Stimulated activated naive CD8-positive, alpha-beta T cell treated with anti-CD3 and anti-CD28 coated beads, Interleukin-15, amount 100 ng/mL, for 72 hours (primary cell): ENCODE measurements around the gene GNB5.

Experiments
- ATAC-seq: fragments of 150-1000 bp; cut with Tn5 transposase; 2 replicates; pipeline ENCODE4 v1.10.0; 2021; ENCODE audit warnings: mild to moderate bottlenecking, moderate library complexity
- DNase-seq, 2 donors: peaks; one replicate each; pipeline ENCODE4 v3.0.0; 2021 to 2022
- H3K27ac Mint-ChIP-seq, 2 donors: one replicate each; pipeline ENCODE4 v1.8.0; 2022; ENCODE audit warnings: mild to moderate bottlenecking in 2 of 2, mixed read lengths in 2 of 2, moderate library complexity in 2 of 2
- H3K27me3 Mint-ChIP-seq: one replicate; pipeline ENCODE4 v1.8.0; 2022; ENCODE audit warnings: mixed read lengths
- H3K4me1 Mint-ChIP-seq: one replicate; pipeline ENCODE4 v1.8.0; 2022; ENCODE audit warnings: mild to moderate bottlenecking, mixed read lengths
- H3K4me3 Mint-ChIP-seq, 2 donors: one replicate each; pipeline ENCODE4 v1.8.0; 2022; ENCODE audit warnings: mild to moderate bottlenecking in 2 of 2, mixed read lengths in 2 of 2, moderate library complexity in 1 of 2
- H3K9me3 Mint-ChIP-seq, 2 donors: one replicate each; pipeline ENCODE4 v1.8.0; 2022; ENCODE audit warnings: mixed read lengths in 2 of 2

The GNB5 gene

DNA sequence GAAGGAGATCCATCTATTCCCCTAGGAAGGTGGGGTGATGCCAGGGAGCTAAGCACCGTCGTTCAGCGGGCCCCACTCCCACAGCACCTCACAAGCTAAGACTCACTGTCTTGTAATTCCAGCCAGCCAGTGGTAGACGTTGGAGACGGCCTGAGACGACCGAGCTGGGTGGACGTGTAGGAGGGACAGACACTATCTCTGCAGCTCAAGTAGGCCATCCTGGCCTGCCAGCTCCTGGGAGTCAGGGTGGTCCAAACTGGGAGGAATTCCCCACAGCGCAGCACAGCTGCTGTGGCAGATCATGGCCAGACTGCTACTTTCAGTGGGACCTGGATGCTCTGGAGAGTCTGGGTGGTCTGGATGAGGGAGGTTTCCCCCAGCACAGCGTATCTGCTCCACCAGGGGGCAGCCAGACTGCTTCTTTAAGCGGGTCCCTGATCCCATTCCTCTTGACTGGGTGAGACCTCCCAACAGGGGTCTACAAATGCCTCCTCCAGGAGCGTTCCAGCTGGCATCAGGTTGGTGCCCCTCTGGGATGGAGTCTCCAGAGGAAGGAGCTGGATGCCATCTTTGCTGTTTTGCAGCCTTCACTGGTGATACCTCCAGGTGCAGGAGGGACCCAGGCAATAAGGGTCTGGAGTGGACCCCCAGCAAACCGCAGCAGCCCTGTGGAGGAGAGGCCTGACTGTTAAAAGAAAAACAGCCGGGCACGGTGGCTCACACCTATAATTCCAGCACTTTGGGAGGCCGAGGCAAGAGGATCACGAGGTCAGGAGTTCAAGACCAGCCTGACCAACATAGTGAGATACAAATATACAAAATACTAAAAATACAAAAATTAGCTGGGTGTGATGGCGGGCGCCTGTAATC lies 27.6 kb downstream of the GNB5 start:
- peaks cover 29% of the 10 kb centered on the region for H3K4me1 Mint-ChIP-seq
- H3K27ac Mint-ChIP-seq = peak overlapping the region in 1 of 2 donors; percentile 7
- H3K4me3 Mint-ChIP-seq = no peak overlapping the region
- ATAC-seq (no peak), DNase-seq (no peak)
- no peaks in the 10 kb centered on the region for H3K27me3 Mint-ChIP-seq
- no peaks in the 10 kb centered on the region for H3K9me3 Mint-ChIP-seq

DNA sequence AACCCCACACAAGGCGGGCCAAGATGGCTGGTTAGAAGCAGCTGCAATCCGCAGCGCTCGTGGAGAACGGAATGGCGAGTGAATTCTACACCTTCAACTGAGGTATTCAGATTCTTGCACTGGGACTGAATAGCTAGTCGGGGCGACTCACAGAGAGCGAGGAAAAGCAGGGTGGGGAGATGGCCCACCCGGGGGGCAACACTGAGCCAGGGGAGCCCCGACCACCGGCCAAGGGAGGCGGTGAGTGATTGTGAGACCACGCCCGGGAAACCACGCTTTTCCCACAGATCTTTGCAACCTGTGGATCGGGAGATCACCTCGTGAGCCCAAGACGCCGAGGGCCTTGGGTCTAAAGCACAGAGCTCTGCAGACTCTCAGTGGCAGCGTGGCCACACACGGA lies 28.3 kb downstream of the GNB5 start:
- Mint-ChIP-seq H3K4me3 (no peak overlapping the region), H3K27ac (no peak overlapping the region)

DNA sequence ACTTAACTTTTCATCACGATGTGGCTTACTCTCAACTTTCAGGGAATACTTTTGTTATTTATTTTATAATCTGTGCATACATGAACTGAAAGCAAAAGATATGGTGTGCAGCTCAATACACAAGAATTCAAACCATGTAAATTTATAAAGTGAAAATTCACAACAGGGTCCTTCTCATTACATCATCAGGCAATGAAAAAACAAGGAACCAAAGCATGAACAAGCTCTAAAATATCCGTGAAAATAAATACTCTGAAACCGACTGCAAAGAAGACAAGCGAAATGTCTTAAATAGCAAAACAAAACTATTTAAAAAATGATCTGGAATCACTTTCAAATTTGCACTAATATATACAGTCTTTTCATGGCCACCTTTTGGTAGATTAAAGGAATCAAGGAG lies 28.9 kb downstream of the GNB5 start:
- DNase-seq (no peak), ATAC-seq (no peak)
- Mint-ChIP-seq H3K27me3 (no peaks in the 10 kb centered on the region), H3K4me3 (no peak overlapping the region), H3K9me3 (no peaks in the 10 kb centered on the region), H3K4me1 (peaks cover 29% of the 10 kb centered on the region), H3K27ac (no peak overlapping the region)

More for the DNA sequence above, 28.3 kb downstream of the GNB5 start:
- Mint-ChIP-seq H3K4me1 (peaks cover 29% of the 10 kb centered on the region), H3K27me3 (no peaks in the 10 kb centered on the region), H3K9me3 (no peaks in the 10 kb centered on the region)
- no peak for DNase-seq
- ATAC-seq = no peak

DNA sequence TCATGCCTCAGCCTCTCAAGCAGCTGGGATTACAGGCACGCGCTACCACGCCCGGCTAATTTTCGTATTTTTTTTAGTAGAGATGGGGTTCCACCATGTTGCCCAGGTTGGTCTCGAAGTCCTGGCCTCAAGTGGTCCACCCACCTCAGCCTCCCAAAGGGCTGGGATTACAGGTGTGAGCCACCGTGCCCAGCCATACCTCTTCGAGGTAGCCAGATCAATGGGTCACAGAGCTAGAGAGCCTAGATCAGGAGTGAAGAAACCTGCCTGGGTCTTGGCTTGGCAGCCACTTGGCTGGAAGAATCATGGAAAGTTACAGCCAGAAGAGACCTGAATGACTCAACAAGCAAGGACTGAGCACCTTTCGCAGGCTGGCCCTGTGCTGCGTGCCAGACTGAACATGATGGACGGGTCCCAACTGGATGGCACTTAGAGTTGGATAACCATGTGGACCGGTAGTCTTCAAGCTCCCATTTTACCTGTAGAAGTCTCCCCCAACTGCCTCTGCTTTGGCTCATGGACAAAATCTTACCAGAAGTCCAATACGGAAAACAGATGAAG lies 29.7 kb downstream of the GNB5 start:
- DNase-seq = no peak
- H3K9me3 Mint-ChIP-seq = no peaks in the 10 kb centered on the region
- no peak overlapping the region for H3K27ac Mint-ChIP-seq
- H3K27me3 Mint-ChIP-seq = no peaks in the 10 kb centered on the region
- H3K4me3 Mint-ChIP-seq = no peak overlapping the region
- ATAC-seq = no peak
- peaks cover 22% of the 10 kb centered on the region for H3K4me1 Mint-ChIP-seq

DNA sequence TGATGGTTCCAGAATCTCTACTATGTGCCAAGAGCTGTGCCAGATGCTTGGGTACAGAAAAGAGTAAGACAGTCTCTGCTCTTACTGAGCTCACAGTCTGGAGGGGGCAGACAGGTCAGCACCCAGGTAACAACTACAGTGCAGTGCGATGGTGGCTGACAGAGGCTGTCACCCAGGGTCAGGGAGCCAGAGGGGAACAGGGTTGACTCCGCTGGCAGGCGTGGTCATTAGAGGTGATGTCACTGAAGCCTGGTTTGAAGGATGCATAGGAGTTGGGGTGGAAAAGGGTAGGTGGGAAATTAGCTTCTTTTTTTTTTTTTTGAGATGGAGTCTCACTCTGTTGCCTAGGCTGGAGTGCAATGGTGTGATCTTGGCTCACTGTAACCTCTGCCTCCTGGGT lies 31.5 kb downstream of the GNB5 start:
- ATAC-seq (no peak), DNase-seq (no peak)
- H3K27me3 Mint-ChIP-seq = no peaks in the 10 kb centered on the region
- H3K27ac Mint-ChIP-seq = peak overlapping the region in 1 of 2 donors; percentile 29
- no peaks in the 10 kb centered on the region for H3K9me3 Mint-ChIP-seq
- peaks cover 4% of the 10 kb centered on the region for H3K4me1 Mint-ChIP-seq
- H3K4me3 Mint-ChIP-seq = no peak overlapping the region

DNA sequence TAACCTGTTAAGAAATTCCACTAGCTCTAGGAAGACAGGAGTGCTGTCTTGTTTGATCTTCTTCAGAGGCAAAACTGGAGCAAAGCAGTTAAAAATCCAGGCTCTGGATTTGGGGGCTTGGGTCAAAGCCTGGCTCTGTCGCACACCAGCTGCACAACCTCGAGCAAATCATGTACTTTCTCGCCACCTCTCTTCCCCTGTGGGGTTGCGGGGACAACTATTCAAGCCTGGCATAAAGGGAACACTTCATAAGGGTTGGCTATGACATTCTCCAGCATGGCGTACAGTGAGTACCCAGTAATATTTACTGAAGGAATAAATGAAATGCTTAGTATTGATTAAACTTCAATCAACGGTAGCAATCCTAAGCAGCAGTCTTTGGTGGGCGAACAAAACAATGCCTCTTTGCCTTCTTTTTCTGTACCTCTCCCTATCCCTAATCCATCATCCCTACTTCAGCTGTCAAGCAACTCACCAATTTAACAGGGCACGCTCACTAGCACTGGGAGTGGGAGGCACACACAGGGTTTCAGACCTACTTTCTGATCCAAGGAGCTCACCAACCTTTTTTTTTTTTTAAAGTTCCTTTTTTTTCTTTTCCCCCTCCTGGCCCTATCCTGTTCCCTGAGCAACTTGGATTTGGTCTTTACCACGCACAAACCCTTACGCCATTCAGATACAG lies 33.0 kb downstream of the GNB5 start:
- ATAC-seq = no peak
- H3K4me1 Mint-ChIP-seq = no peaks in the 10 kb centered on the region
- H3K27ac Mint-ChIP-seq = peak overlapping the region; percentile 7 to 49
- no peaks in the 10 kb centered on the region for H3K27me3 Mint-ChIP-seq
- H3K4me3 Mint-ChIP-seq = no peak overlapping the region
- no peaks in the 10 kb centered on the region for H3K9me3 Mint-ChIP-seq
- DNase-seq = no peak

DNA sequence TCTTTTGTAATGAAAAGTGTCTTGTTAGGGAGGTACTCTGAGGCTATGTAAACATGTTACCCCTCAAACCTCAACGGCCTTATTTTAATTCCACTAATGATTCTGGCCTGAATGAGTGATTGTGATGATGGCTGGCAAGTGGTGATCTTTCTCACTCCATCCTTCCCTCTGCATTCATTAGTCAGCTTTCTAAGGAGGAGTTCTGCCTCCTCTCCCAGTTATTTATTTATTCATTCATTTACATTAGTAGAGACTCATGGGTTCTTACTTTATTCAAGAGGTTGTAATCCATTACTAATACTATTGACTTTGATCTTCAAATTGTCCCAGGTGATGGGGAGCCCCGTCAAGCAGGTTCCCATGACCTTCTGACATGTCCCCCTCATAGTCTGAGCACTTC lies 35.3 kb downstream of the GNB5 start:
- no peak overlapping the region for H3K27ac Mint-ChIP-seq
- H3K4me3 Mint-ChIP-seq = no peak overlapping the region
- H3K4me1 Mint-ChIP-seq = no peaks in the 10 kb centered on the region
- ATAC-seq (no peak), DNase-seq (no peak)
- no peaks in the 10 kb centered on the region for H3K9me3 Mint-ChIP-seq
- no peaks in the 10 kb centered on the region for H3K27me3 Mint-ChIP-seq

DNA sequence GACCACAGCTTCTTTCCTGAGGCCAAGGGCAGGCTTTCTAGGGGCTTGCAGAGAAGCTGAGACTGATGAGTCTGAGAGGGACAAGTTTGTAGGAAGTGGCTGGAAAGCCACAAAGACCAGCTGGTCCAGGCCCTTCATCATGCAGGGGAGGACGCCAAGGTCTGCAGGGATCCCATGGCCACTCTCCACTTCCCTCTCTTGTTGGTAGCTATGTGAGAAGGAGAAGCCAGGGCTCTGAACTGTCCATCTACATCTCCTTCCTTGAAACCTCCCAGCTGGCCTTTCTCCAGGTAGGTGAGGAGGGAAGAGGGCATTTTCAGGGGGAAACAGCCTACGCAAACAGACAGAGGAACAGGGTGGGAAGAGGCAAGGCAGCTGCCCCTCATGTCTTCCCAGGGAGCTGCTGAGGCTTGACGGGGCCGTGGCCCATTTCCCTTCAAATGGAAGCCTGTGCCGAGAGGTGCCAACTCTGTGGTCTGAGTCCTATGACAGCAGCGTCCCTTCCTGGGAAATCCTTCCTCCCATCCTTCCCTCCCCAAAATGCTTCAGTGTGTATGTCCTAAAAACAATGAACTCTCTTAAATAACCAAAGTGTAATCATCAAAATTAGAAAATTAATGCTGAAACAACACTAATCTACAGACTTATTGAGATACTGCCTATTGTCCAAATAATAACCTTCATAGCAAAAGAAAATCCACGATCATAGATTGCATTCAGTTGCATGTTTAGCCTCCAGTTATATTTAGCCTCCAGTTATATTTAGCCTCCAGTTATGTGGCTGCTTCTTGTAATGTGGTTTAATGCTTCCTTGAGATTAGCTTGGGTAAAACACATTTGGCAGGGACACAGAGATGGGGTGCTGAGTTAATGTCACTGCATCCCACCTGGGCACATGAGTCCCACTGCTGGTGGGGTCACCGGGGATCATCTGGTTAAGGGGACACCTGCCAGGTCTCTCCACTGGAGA lies 36.0 kb downstream of the GNB5 start:
- H3K9me3 Mint-ChIP-seq = no peaks in the 10 kb centered on the region
- no peaks in the 10 kb centered on the region for H3K4me1 Mint-ChIP-seq
- no peak overlapping the region for H3K4me3 Mint-ChIP-seq
- DNase-seq = no peak
- no peak for ATAC-seq
- no peak overlapping the region for H3K27ac Mint-ChIP-seq
- no peaks in the 10 kb centered on the region for H3K27me3 Mint-ChIP-seq

DNA sequence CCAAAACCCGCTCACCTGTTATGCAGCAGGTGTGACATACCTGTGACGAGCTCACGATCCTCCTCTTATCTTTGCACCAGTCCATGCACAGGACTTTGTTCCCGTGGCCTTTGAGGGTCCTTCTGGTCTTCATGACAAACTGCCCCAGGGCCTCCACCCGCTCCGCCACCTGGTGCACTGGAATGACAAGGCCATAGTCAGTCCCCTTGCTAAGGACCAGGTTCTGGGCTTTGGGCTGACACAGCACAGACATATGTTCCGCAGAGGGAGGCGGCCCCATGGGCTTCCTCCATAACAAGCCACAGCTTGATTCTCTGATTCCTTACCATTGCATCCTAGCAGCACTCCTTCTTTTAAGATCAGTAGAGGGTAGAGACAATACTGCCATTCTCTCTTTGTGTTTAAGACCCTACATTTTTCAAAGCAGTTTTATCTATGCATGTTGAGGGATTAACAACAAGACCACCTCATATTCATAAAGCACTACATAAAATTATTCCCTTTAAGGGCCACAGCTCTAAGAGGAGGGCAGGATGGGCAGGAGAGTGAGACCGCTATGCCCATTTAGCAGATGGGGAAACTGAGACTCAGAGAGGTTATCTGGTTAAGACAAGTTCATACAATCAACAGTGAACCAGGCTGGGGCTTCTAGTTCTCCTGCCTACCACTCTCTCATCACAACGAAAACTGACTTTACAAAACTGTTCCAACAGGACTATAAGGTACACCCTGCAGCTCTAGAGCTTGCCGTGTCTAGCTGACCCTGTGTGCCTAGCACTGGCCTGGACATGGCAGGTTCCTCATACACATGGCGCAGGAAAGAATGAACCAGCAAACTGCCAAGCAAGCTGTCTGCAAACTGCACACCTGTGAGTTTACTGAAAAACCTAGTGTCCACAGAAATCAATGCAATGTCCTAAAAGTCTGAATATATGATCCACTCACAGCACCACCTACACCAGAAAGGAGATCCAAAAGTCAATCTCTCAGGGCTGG lies 37.0 kb downstream of the GNB5 start:
- no peak overlapping the region for H3K4me3 Mint-ChIP-seq
- DNase-seq (no peak), ATAC-seq (no peak)
- no peak overlapping the region for H3K27ac Mint-ChIP-seq
- H3K27me3 Mint-ChIP-seq = no peaks in the 10 kb centered on the region
- H3K9me3 Mint-ChIP-seq = no peaks in the 10 kb centered on the region
- no peaks in the 10 kb centered on the region for H3K4me1 Mint-ChIP-seq

DNA sequence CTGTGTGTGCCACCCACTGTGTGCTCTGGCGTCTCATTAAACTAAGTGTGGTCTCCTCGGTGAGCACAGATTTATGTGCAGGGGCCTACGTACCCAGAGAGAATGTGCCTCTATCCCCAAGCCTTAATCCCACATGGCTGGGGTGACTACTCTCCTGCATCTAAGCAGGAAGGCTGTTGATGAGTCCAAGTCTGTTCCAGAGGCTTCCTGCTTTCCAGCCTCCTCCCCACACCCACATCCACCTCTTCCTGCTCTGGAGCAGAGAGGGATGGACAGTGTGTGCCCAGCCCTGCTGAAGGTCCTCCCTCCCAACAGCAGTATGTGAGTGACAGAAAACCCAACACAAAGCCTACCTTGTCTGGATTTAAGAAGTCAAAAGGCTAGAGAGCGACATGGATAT lies 39.8 kb downstream of the GNB5 start:
- Mint-ChIP-seq H3K4me1 (no peaks in the 10 kb centered on the region), H3K27me3 (no peaks in the 10 kb centered on the region), H3K9me3 (no peaks in the 10 kb centered on the region), H3K4me3 (no peak overlapping the region), H3K27ac (peak overlapping the region in 1 of 2 donors; percentile 38)
- no peak for DNase-seq
- ATAC-seq = no peak

DNA sequence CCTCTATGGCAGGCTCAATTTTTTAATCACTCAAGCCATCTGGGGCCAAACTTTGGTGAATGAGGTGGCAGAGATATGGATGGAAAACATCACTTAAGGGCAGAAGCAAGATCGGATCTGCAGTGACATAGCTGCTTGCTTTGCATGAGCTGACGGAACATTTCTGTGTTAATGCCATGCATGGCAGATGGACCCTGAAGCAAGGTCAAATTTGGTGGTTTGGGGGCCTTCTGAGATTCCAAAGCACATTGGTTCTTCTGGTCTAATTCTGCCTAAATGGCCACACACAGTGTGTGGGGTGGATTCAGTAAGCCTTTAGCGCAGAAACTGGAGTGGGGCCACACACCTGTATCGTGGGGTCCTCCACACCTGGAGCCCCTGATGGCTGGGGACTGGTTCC lies 40.3 kb downstream of the GNB5 start:
- Mint-ChIP-seq H3K9me3 (no peaks in the 10 kb centered on the region), H3K27me3 (no peaks in the 10 kb centered on the region), H3K4me3 (no peak overlapping the region), H3K27ac (peak overlapping the region in 1 of 2 donors; percentile 41), H3K4me1 (no peaks in the 10 kb centered on the region)
- no peak for ATAC-seq
- DNase-seq = no peak

DNA sequence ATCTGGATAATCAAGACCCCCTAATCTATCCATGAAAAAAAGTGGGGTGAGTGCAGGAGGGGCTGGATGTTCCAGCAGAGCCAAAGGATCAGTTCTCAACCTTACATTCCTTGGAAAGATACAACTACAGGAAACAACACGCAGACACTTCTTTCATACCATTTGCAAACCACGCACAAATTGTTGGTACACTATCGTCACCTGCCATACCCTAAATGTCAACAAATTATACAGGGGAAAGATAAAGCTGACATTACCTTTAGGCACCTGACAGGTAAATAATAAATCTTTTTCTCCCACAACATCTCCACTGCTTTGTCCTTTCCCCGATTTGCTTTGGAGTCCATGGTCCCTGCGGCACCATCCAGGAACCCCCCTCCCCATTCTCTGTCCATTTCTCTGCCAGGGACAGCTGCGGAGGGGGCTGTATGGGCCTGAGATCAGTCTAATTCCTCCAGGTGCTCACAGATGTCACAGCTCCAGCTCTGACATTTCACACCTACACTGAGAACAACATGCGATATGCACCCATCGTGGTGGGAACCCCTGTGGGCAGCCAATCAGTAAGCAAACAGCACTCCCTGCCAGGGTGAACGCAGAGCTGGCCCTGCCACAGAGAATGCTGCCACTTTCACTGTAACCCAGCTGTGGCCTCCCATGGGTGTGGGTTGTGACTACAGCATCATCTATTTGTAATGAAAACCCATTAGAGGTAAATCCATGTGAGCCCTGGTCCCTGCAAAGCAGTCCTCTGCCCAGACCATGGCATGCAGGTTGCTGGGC lies 41.0 kb downstream of the GNB5 start:
- Mint-ChIP-seq H3K9me3 (no peaks in the 10 kb centered on the region), H3K4me1 (no peaks in the 10 kb centered on the region), H3K4me3 (no peak overlapping the region), H3K27me3 (no peaks in the 10 kb centered on the region), H3K27ac (no peak overlapping the region)
- DNase-seq = no peak
- ATAC-seq = no peak

DNA sequence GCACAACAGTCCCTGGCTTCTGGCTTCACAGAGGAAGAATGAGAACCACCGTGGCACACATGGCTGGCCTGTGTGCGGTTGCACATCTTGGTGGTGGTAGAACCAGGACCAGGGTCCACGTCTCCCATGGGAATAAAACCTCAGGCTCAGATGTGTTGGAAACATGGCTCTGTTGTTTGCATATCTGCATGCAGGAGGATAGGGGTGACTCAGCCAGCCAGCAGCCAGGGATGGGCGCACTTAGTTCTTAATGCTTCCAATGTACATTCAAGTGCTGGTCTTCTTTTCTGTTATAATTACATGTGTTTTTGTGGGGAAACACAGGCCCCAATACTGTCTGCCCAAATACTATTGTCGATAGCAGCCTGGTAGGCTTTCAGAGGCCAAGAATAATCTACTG lies 42.8 kb downstream of the GNB5 start:
- no peak for DNase-seq
- H3K27ac Mint-ChIP-seq = no peak overlapping the region

DNA sequence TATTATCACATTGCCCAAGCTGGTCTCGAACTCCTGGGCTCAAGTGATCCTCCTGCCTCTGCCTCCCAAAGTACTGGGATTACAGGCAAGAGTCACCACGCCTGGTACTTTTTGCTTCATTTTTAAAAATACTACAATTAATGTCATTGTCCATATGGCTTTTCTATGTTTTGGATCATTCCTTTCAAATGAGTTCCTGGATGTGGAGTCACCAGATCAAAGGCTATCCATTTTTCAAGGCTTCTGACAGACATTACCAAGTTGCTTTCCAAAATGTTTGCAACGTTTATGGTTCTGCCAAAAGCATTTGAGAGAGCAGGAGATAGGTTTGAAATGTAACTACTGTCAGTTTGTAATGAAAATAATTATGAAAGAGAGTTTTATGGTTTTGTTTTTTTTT lies 44.4 kb downstream of the GNB5 start:
- no peak overlapping the region for H3K27ac Mint-ChIP-seq
- H3K27me3 Mint-ChIP-seq = no peaks in the 10 kb centered on the region
- no peak overlapping the region for H3K4me3 Mint-ChIP-seq
- no peak for DNase-seq
- no peaks in the 10 kb centered on the region for H3K4me1 Mint-ChIP-seq
- no peaks in the 10 kb centered on the region for H3K9me3 Mint-ChIP-seq
- ATAC-seq = no peak

More for the DNA sequence above, 42.8 kb downstream of the GNB5 start:
- Mint-ChIP-seq H3K9me3 (no peaks in the 10 kb centered on the region), H3K4me3 (no peak overlapping the region), H3K27me3 (no peaks in the 10 kb centered on the region), H3K4me1 (no peaks in the 10 kb centered on the region)
- ATAC-seq = no peak
